COLO668 (cell line): ENCODE measurements around the gene ZNF569.
"Not testable (repeated sequence)": the region's sequence is repeated elsewhere in the genome, so short reads cannot be mapped to it uniquely, and the experiment has no call there.

ENCODE experiments used
- DNase-seq: peaks from one replicate; lab custom pipeline; 2025; ENCODE audit not compliant: unreplicated experiment; lab: John Stamatoyannopoulos, UW

The ZNF569 gene

DNA sequence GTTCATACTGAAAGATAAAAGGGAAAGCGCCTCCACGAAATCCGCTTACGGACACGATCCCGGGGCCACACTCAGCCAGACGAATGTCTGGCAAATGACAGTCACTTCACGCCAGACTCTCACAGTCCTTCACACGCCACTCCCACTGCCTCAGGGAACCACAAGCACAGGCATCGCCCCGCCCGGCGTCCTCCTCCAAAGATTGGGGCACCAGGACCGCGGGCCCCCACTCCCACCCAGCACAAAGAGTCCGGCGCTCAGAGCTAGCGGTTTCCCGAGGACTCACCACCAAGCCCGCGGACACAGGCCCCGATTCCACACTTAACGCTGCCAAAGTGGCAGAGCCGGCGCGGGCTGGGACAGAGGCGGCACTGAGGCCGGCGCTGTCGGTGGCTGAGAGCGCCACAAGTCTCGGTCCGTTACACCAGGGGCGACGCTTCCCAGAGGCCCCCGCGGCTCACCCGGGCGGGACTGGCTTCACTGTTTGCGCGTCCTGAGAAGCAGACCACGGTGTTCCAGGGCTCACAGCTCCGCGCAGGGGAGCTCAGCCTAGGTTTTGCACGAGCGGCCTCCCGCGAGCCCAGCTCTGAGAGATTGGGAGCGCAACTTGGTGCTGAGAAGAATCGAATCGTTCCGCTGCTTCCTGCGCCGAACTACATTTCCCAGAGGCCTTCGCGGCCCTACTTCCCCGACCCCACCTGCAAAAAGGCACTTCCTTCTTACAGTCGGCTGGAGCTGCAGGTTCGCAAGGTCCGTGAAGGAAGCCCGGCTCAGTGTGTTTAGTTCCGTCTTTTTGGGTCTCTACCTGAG is at the start of gene ZNF569:
Gene ZNF569, minus strand, starts transcription at position 647 of the 810 bp plus-strand sequence. CDS start 22,523 bp downstream, outside the sequence.
- peak; percentile 90 for DNase-seq

DNA sequence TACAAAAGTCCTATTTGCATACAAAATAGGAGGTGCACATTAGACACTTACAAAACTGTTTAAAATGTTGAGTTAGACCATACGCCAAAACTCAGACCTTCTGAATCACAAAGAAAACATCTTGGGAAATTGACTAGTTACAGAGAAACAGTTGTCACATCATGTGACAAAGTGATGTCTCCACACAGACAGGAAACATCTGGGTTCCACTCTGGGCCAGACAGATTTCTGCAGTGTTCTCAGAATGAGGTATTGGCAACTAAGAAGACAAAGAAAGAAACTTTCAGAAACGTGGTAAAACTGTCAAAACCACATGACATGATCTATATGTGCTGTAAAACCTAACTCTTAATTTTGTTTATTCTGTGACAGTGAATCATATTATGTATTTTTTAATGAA is 46.2 kb upstream of the ZNF569 start:
- no peak for DNase-seq

GRCh38 chr19:37511821-37512220 is 44.6 kb upstream of the ZNF569 start:
- DNase-seq, result no peak

DNA sequence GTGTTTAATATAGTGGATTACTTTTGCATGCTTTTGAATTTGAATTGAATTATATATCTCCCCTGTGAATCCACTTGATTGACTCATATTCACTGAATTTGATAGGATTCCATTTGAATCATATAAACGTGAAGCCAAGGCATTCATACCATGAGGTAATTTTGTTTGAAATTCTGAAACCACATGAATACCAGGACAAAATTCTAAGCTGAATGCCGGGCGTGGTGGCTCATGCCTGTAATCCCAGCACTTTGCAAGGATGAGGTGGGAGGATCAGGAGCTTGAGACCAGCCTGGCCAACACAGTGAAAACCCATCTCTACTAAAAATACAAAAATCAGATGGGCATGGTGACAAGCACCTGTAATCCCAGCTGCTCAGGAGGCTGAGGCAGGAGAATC is 43.9 kb upstream of the ZNF569 start:
- DNase-seq, result no peak

GRCh38 chr19:37507167-37507464 is 39.9 kb upstream of the ZNF569 start:
- DNase-seq, result no peak

- peak; percentile 89 for DNase-seq
These were observed 39.3 kb upstream of the ZNF569 start, which contains the start of gene ZNF793 for GRCh38 chr19:37506387-37507166. Gene ZNF793, plus strand, starts transcription at chr19:37506939. Its CDS starts 16,501 bp downstream, at chr19:37523440.

DNA sequence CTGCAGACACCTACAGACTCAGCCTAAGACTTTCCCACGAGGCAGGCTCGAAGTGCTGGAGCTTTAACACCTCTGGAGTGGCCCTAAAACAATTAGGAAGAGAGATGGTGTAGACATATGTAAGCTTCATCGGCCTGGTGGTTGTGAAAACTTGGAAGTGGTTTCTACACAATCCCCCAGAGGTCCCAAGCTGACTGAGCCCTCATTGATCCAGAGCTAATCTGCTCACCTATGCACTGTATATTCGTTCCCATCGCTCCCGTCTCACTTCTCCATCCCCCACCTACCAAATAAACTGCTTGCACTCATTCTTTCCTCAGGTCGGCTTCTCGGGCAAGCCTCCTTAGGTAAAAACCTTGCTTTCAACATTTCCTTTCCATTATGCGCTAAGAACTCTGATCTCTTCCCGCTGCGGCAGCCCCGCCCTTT is 38.7 kb upstream of the ZNF569 start:
- no peak for DNase-seq

DNA sequence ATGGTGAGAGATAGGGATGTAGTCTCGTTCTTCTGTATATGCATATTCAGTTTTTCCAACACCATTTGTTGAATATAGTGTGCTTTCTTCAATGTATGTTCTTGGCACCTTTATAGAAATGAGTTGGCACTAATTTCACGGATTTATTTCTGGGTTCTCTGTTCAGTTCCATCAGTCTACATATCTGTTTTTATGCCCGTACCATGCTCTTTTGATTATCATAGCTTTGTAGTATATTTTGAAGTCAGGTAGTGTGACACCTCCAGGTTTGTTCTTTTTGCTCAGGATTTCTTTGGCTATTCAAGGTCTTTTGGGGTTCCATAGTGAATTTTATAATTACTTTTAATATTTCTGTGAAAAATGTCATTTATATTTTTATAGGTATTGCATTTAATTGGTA is 25.0 kb upstream of the ZNF569 start:
- no peak for DNase-seq

GRCh38 chr19:37484406-37485168 is 17.3 kb upstream of the ZNF569 start:
- no peak for DNase-seq

- no peak for DNase-seq
These were observed 4.9 kb upstream of the ZNF569 start for GRCh38 chr19:37472165-37472564.

DNA sequence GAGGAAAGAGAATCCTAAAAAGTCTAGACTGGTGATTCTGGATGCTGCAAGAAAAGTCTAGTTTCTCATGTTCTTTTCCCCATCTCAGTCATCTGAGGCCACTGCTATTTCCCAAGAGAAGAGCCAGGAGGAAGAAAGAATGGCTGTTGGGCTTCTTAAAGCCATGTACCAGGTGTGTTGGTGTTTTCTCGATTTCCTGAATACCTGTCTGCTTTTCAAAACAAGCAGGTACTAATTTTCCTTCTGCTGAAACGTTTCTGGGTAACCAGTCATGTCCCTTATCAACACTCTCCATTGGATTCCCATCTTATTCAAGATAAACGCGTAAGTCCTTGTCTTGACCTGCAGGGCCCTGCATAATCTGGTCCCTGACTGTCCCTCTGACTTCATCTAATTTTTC is 3.0 kb upstream of the ZNF569 start:
- DNase-seq, result no peak

DNA sequence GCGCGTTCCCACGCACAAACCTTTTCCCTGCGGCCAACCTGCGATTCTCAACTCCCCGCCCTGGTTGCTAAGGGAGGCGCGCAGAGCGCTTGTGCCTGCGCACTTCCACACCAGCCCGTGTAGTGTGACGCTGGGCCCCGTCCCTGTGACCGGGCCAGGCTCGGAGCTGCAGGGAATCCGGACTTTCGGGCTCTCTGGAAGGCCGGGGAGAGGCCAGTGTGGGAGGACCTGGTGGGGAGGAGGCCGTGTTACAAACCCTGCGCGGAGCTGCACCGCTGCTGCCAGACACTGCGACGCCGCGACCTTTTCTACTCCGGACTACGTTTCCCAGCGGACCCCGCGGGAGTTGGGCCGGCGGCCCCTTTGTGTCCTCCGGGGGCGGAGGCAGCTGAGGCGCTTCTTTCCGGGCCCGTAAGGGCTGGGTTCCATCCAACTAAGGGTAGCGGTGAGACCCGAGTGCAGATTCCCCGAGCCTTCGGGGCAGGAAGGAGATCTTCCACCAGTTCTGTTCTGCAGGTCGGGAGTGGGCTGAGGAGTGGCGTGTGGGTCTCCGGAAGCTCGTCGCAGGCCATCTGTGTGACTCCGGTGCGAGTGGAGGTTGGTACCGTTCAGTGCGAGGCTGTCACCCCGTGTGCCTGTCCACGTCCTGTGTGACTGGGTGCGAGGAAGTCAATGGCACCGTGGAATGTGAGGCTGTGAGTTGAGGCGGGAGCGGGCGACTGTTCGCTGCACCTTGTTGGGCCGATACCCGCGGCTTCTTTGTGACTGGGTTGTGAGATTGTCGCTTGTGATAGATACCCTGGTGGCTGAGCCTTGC is 1.9 kb upstream of the ZNF569 start, which contains the start of gene ZNF570:
Gene ZNF570, plus strand, starts transcription at position 396 of the 817 bp plus-strand sequence. CDS start 999 bp downstream, outside the sequence.
- peak; percentile 91 for DNase-seq

DNA sequence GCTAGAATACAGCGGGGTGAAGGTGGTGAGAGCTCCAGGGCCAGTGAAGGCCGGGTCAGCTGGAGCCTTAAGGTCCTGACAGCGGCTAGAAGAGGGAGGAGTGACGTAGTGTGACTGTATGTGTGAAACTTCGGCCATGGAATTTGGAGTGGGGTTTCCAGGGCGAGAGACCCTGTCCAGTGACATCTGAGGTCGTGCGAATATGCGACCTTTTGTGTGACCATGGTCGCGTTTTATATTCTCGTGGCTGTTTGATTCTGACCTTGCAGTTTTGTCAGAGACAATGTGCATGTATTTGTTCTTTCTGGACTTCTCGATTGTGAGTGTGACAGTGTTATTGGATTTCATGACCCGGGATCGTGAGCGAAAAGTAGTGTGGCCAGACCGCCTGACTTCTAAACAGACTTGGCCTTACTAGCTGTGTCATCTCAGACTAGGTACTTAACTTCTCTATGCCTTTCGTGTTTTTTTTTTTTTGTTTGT is 405 bp upstream of the ZNF569 start:
- DNase-seq, result no peak

- DNase-seq, result no peak
These were observed 907 bp downstream of the ZNF569 start for GRCh38 chr19:37466277-37466797.

DNA sequence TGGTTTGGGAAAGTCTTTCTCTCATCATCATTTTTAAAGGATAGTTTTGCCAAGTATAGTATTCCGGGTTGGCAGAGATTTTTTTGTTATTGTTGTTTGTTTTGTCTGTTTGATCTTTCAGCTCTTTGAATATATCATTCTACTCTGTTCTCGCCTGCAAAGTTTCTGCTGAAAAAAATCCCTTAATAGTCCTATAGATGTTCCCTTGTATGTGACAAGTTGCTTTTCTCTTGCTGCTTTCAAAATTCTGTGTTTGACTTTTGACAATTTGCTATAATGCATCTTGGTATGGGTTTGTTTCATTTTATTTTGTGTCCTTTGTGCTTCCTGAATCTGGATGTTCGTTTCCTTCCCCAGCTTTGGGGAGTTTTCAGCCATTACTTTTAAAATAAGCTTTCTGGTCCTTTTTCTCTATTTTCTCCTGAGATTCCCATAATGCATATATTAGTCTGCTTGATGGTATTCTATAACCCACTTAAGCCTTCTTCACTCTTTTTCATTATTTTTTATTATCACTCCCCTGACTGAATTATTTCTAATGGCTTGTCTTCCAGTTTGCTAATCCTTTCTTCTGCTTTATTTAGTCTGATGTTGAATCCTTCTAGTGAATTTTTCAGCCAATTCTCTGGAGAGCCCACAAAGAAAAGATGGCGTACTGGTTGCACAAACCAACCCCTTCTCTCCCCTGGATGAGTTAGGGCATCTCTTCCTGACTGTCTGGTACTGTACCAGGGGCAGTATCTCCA is 14.6 kb downstream of the ZNF569 start:
- DNase-seq, result no peak

- DNase-seq, result no peak
These were observed 53.7 kb downstream of the ZNF569 start for GRCh38 chr19:37413313-37414084.

DNA sequence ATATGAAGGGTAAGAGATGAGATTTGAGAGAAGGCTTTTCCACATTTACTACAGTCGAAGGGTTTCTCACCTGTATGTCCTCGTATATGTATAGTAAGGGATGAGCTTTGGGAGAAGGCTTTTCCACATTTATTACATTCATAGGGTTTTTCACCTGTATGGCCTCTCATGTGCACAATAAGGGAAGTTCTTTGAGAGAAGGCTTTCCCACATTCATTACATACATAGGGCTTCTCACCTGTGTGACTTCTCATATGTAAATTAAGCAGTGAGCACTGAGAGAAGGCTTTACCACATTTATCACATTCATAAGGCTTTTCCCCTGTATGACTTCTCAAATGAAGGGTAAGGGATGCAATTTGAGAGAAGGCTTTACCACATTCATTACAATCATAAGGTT is 54.5 kb downstream of the ZNF569 start:
- no peak for DNase-seq

DNA sequence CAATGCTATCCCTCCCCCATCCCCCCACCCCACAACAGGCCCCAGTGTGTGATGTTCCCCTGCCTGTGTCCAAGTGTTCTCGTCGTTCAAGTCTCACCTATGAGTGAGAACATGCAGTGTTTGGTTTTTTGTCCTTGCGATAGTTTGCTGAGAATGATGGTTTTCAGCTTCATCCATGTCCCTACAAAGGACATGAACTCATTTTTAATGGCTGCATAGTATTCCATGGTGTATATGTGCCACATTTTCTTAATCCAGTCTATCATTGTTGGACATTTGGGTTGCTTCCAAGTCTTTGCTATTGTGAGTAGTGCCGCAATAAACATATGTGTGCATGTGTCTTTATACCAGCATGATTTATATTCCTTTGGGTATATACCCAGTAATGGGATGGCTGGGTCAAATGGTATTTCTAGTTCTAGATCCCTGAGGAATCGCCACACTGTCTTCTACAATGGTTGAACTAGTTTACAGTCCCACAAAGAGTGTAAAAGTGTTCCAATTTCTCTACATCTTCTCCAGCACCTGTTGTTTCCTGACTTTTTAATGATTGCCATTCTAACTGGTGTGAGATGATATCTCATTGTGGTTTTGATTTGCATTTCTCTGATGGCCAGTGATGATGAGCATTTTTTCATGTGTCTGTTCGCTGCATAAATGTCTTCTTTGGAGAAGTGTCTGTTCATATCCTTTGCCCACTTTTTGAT is 61.0 kb downstream of the ZNF569 start:
- DNase-seq, result not testable (repeated sequence)
